Nucleus accumbens (tissue), 56 donors: ENCODE data around the gene C1D.
"Not testable (repeated sequence)": the region's sequence is repeated elsewhere in the genome, so short reads cannot be mapped to it uniquely, and the experiment has no call there.

Experiments used
- DNase-seq, 56 donors: peaks; one replicate each; lab custom pipeline; 2025; lab: John Stamatoyannopoulos, UW

Gene C1D

DNA sequence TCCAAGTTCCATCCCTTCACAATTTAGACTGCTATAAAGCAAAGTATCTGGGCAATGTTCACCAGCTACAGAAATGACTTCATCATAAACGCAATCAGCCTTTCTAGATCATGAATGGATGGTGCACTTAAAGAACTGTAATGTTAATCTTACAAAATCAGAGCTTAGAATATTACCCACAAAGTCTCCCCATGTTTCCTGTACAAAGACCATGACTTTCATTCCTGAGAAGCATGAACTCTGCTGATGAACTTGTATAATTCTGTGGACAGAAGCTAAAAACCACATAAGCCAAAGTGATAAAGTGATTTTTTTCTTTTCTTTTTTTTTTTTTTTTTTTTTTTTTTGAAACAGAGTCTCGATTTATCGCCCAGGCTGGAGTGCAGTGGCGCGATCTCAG, 53.3 kb downstream of the C1D start:
- no peak for DNase-seq

DNA sequence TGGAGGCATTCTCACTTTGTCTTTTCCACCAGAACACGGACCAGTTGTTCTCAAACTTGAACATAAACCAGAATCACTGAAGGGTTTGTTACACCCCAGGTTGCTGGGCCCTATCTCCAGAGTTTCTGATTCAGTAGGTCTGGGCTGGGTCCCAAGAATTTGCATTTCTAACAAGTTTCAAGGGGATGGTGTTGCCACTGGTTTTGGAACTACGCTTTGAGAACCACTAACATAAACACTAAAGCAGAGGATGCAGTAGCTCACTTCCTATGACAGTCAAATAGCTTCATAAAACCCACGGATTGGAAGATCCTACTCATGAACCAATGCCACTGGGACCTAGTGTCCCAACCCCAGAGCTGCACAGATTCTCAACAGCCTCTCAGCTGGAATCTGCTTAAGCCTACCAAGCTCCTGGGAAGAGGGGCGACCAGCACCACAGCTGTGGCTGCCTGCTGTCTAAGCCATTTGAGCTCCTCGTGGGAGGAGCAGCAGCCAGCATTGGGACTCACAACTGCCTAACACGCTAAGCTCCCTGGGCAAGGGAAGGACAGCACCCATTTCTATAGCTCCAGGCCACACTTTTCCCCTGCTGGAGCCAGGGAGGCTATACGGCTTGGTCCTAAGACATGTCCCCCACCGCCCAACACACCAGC, 62.5 kb downstream of the C1D start:
- DNase-seq = no peak

DNA sequence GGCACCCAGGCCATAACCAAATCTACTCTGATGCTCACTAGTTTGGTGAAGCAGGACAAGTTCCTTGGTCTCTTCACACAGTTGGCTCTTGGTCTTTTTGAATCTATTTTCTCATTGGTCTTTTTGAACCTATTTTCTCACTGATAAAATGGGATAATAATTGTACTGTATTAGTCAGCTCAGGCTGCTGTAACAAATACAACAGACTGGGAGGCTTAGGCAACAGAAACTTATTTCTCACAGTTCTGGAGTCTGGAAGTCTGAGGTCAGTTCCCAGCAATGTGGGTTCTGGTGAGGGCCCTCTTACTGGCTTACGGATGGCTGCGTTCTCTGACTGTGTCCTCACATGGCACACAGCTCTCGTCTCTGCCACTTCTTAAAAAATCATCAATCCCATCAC, 63.5 kb downstream of the C1D start:
- no peak for DNase-seq

DNA sequence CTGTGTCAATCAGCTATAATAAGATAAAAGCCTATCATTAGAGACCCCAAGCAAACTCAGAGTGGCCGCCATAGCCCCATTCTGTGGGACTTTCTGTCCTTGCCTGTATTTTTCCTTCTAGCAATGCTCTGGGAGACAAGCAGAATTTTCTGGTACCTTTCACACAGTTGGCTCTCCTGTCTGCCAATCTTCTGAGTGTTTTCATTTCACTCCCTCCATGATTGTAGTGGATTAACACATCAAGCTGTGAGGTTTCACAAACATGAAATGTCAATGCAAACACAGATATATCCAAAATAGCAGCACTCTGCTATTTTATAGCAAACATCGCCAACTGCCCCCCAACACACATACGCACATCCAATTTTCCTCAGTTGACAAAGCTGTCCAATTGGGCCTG, 64.9 kb downstream of the C1D start:
- peak in 1 of 56 donors; percentile 32 for DNase-seq

DNA sequence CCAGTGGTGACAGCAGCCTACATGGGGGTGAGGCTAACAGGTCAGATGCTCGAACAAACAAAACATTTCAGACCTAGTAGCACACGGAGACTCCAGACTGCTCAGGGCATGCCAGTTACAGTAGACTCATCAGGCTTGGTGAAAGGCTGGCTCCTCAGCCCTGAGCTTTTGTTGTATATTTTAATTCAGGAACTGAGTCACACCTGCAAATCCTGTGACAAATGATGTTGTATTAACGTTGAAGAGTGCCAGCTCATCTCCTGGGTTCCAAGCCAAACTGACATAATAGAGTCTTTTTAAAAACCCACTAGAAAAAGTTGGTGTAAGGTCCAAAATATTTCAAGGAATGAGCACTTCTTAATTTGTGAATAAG, 65.3 kb downstream of the C1D start:
- DNase-seq = peak in 13 of 56 donors; percentile 1 to 43 (median 13)

DNA sequence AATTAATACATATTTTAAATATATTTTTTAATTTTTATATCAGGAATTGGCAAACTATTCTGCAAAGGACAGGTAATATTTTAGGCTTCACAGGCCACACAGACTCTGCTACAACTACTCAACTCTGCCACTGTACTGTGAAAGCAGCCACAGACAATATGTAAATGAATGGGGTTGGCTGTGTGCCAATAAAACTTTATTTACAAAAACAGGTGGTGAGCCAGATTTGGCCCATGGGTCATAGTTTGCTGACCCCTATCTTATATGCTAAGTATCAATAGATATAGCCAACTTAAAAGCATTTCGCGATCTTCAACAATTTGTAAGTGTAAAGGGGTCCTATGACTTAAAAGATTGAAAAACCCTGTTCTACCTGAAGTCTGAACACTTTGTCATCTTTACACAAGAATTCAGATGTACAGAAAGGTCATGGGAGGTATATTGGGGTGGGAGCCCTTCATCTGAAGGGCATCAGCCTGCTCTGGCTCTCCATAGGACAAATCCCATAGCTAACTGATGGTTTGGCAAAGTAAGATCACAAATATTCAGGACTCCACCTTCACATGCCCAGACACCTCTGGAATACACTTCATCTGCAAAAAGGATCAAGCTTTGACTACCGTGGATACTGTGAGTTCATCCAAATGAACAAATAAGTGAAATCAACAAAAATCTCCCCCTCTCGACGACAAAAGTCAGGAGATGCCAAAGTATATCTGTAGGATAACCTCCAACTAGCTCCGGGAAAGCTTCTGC, 65.9 kb downstream of the C1D start:
- no peak for DNase-seq

DNA sequence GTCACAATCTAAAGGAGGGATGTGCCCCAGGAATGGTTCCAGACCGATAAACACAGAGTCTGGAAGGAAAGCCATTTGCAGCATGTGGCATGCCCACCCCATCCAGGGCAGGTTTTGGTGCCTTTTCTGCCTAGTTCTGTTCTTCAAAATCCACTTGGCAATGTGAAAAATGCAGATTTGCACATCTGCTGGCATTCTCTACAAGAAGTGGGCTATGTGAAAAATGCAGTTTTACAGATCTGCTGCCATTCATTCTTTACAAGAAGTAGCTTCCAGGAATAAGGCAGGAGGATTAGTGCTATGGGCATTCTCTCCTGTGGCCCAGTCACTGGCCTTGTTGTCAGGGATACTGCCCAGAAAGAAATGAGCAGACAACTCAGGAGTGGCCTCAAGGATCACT, 68.1 kb downstream of the C1D start:
- no peak for DNase-seq

DNA sequence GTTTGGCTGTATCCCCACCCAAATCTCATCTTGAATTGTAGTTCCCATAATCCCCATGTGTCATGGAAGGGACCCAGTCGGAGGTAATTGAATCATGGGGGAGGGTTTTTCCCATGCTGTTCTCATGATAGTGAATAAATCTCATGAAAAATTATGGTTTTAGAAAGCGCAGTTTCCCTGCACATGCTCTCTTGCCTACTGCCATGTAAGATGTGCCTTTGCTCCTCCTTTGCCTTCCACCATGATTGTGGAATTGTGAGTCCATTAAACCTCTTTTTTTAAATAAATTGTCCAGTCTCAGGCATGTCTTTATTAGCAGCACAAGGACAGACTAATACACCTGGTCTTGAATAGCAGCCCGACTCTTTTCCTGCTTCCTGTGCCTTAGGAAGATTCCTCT, 68.7 kb downstream of the C1D start:
- DNase-seq = not testable (repeated sequence)

DNA sequence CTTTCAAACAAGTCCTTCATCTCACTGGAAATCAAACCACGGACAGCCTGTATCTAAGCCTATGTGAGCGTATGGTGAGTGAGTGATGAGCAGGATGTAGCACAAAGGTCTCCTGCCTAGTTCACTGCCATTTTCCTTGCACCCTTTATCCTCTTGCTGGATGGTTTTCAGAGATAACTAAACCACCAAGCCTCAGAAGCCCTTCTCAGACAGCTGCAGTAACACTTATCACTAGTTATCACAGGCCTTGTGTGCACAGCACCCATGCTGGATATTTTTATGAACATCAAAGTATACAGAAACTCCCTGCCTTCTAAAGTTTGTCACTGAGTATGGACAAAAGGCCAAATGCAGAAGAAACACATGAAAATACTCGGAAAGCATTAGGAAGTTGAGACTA, 69.5 kb downstream of the C1D start:
- DNase-seq = no peak

DNA sequence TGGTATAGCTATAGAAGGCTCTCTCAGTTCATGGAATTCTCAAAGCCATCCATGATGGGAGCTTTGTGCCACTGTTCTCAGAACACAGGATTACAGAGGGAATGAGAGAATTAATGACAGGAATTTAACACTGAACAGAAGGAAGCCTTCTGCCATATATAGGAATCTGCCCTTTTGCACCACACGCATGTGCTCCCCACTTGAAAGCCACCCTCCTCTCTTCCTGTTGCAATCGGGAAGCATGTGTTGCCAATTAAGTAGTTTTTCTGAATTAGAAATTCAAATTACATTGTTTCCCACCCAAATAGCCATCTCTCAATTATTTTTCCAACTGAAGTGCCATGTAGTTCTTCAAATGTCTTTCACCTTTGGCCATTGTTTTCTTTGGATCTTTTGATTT, 71.3 kb downstream of the C1D start:
- no peak for DNase-seq
